HUES64 (cell line): ENCODE data around the gene ST14.

Experiments
- H3K27ac ChIP-seq: 2 replicates; pipeline ENCODE4 v1.7.0; 2013; ENCODE audit warnings: low read depth, low read length, inconsistent platforms
- H3K27me3 ChIP-seq: 2 replicates; pipeline ENCODE4 v1.6.1; 2013; ENCODE audit warnings: mild to moderate bottlenecking, low read length; ENCODE audit not compliant: insufficient read depth
- H3K36me3 ChIP-seq: 2 replicates; pipeline ENCODE4 v1.6.1; 2013; ENCODE audit warnings: mild to moderate bottlenecking, low read length; ENCODE audit not compliant: insufficient read depth
- H3K4me1 ChIP-seq: 2 replicates; pipeline ENCODE4 v1.6.1; 2013; ENCODE audit warnings: mild to moderate bottlenecking, low read length, moderate library complexity; ENCODE audit not compliant: insufficient read depth
- H3K4me3 ChIP-seq: 2 replicates; pipeline ENCODE4 v1.5.1; 2013; ENCODE audit warnings: mild to moderate bottlenecking, low read length, moderate library complexity
- H3K9ac ChIP-seq: 2 replicates; pipeline ENCODE4 v1.6.1; 2013; ENCODE audit warnings: mild to moderate bottlenecking, low read depth, low read length
- H3K9me3 ChIP-seq: 2 replicates; pipeline ENCODE4 v1.6.1; 2013; ENCODE audit warnings: low read depth, low read length; ENCODE audit not compliant: insufficient read depth
- WGBS: fragments of 150-250, 120-280 bp; methylation state at CpG from one replicate; pipeline ENCODE4 v1.1.7; 2013; ENCODE audit warnings: missing lambda C conversion rate; 5-methylcytosine and 5-hydroxymethylcytosine counted together

Gene ST14

DNA sequence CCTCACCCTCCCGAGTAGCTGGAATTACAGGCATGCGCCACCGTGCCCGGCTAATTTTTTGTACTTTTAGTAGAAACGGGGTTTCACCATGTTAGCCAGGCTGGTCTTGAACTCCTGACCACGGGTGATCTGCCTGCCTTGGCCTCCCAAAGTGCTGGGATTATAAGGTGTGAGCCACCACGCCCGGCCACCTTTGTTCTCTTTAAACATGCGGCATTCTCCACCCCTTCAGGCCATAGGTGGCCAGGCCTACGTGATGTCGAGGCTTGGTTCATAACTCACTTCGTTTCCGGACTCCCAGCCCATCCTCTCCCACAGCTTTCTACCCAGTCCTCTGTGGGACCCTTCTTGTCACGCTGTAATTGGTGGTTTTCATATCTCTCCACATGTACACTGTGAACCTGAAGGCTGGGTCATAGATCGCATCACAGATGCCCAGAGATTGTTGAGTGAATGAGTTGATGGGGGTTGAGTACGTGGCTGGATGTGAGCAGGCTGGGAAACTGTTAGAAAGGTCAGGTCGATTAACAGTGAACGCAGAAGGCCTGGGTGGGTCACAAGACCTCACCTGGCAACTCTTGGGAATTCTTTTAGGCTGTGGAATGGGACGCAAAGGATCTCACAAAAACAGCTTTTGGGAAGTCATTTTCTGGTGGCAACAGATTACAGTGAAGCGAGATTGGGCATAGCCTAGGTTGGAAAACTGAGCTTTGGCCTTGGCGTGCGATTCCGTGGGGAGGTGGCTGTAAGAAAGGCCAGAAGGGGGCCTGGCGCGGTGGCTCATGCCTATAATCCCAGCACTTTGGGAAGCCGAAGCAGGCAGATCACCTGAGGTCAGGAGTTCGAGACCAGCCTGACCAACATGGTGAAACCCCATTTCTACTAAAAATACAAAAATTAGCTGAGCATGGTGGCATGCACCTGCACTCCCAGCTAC is 44.5 kb downstream of the ST14 start:
- no peaks in the 10 kb centered on the region for H3K9me3 ChIP-seq
- WGBS = 95% methylated on average over 27 of the region's 27 CpGs
- H3K36me3 ChIP-seq = peaks cover 2% of the 10 kb centered on the region; the same call in 1 of the 2 replicates
- no peak overlapping the region for H3K27ac ChIP-seq
- no peak overlapping the region for H3K4me3 ChIP-seq
- no peaks in the 10 kb centered on the region for H3K4me1 ChIP-seq
- H3K27me3 ChIP-seq = no peaks in the 10 kb centered on the region
- H3K9ac ChIP-seq = no peak overlapping the region

DNA sequence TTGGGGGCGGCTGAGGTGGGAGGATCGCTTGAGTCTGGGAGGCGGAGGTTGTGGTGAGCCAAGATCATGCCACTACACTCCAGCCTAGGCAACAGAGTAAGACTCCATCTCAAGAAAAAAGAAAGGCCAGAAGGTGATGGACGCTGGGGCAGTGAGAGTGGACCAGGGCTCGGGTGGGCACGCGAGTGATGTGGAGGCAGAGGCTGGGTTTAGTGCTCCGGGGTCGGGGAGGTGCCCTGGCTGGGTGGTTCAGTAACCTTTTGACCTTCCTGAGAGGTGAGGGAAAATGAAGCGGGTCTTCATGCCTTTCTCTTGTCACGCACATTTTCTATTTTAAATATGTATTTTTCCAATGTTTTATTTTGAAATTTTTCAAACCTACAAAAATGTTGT is 45.1 kb downstream of the ST14 start:
- Histone ChIP-seq H3K4me1 (no peaks in the 10 kb centered on the region), H3K9ac (no peak overlapping the region), H3K4me3 (no peak overlapping the region), H3K27me3 (no peaks in the 10 kb centered on the region), H3K36me3 (peaks cover 2% of the 10 kb centered on the region; the same call in 1 of the 2 replicates), H3K27ac (no peak overlapping the region), H3K9me3 (no peaks in the 10 kb centered on the region)
- WGBS = 93% methylated on average over 9 of the region's 11 CpGs

DNA sequence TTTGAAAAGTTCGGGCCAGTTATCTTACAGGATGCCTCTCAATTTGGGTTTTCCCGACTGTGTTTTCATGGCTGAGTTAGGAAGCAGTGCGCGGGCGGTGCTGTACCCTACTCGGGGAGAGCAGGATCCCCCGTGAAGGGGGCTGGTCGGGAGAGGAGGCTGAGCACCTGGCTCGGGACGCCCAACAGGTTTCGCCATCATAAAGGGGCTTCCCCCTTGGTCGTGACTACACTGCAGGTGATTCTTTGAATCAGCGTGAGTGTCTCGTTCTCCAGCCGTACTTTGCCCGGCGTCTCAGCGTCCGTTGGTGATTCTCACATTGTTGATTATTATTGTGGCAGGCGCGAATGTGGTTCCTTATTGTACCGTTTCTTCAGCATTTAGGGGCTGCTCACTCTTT is 46.6 kb downstream of the ST14 start:
- Histone ChIP-seq H3K27ac (no peak overlapping the region), H3K4me3 (no peak overlapping the region), H3K9ac (no peak overlapping the region)

DNA sequence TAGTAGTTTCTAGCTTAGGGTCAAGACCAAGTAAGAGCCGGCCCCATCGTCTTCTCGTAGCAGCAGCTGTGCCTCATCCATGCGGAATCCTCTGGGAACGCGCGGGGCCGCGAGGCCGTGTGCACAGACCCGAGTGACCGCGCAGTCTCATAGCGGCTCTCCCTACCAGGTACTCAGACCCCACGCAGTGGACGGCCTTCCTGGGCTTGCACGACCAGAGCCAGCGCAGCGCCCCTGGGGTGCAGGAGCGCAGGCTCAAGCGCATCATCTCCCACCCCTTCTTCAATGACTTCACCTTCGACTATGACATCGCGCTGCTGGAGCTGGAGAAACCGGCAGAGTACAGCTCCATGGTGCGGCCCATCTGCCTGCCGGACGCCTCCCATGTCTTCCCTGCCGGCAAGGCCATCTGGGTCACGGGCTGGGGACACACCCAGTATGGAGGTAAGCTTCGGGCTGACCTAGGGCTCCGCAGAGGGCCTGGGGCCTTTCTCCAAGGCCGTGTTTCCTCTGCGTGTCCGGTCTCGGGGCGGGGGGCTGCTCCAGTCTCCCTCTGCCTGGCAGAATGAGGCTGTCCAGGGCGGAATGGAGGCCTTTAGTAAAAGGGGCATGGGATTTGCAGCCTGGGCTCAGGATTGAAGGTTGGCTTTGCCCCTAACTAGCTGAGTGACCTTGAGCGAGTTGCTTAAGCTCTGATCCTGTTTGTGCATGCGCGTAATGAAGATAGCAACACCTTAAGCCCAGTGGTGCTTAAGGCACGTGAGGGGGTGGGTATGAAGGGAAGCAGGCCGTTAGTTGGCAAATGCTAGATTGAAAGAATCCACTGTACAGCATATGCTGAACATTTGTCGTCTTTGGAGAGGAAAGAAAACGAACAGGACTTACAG is 48.9 kb downstream of the ST14 start:
- H3K9me3 ChIP-seq = no peaks in the 10 kb centered on the region
- no peak overlapping the region for H3K4me3 ChIP-seq
- WGBS = 95% methylated on average over 45 of the region's 45 CpGs
- peaks cover 3% of the 10 kb centered on the region; the same call in 1 of the 2 replicates for H3K27me3 ChIP-seq
- H3K36me3 ChIP-seq = no peaks in the 10 kb centered on the region
- no peak overlapping the region for H3K27ac ChIP-seq
- H3K4me1 ChIP-seq = no peaks in the 10 kb centered on the region
- no peak overlapping the region for H3K9ac ChIP-seq

More for the DNA sequence above, 46.6 kb downstream of the ST14 start:
- WGBS = 92% methylated on average over 22 of the region's 22 CpGs
- peaks cover 2% of the 10 kb centered on the region; the same call in 1 of the 2 replicates for H3K36me3 ChIP-seq
- no peaks in the 10 kb centered on the region for H3K27me3 ChIP-seq
- H3K4me1 ChIP-seq = no peaks in the 10 kb centered on the region
- no peaks in the 10 kb centered on the region for H3K9me3 ChIP-seq

DNA sequence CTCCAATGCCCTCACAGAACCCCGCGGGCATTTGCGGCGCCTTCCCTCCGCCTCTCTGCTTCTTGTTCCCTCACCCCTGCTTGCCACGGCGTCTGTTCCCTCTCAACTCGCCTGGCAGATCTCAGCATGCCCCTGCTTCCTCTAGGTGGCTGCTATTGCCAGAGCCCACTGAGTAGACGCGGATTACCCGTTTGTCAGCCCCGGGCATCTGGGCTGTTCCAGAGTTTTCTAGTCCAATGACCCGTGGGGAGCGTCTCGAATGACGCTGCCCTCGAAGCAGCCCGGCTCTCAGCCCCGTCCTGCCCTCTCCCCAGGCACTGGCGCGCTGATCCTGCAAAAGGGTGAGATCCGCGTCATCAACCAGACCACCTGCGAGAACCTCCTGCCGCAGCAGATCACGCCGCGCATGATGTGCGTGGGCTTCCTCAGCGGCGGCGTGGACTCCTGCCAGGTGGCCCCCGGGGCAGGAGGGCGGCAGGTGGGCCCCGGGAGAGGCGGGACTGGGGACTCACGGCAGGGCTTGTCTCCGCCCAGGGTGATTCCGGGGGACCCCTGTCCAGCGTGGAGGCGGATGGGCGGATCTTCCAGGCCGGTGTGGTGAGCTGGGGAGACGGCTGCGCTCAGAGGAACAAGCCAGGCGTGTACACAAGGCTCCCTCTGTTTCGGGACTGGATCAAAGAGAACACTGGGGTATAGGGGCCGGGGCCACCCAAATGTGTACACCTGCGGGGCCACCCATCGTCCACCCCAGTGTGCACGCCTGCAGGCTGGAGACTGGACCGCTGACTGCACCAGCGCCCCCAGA is 49.7 kb downstream of the ST14 start:
- Histone ChIP-seq H3K4me1 (no peaks in the 10 kb centered on the region), H3K9me3 (no peaks in the 10 kb centered on the region), H3K4me3 (no peak overlapping the region), H3K27ac (no peak overlapping the region), H3K9ac (no peak overlapping the region), H3K36me3 (no peaks in the 10 kb centered on the region), H3K27me3 (peaks cover 3% of the 10 kb centered on the region; the same call in 1 of the 2 replicates)
- 93% methylated on average over 53 of the region's 53 CpGs for WGBS

DNA sequence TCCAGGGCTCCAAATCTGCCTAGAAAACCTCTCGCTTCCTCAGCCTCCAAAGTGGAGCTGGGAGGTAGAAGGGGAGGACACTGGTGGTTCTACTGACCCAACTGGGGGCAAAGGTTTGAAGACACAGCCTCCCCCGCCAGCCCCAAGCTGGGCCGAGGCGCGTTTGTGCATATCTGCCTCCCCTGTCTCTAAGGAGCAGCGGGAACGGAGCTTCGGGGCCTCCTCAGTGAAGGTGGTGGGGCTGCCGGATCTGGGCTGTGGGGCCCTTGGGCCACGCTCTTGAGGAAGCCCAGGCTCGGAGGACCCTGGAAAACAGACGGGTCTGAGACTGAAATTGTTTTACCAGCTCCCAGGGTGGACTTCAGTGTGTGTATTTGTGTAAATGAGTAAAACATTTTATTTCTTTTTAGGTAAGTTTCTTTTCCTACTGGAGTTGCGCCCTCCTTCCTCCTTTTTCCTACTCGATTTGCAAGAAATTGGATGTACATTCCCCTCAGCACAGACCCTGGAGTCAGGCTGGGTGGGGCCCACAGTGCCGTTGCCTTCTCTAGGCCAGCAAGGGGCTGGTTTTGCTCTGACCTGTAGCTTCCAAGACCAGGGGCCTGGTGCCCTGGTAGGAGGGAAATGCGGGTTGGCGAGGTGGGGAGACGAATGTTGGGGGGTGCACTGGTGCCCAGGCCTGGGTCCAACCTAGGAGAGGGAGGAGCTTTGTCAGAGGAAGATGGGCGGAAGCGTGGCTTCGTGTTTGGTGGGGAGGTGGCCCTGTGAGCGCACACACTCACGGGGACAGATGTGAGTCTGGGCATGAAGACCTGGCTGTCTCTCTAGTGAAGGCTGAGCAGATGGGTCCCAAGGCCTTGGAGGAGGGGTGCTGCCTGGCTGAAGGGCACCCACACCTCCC is 50.6 kb downstream of the ST14 start:
- Histone ChIP-seq H3K27me3 (peaks cover 3% of the 10 kb centered on the region; the same call in 1 of the 2 replicates), H3K27ac (no peak overlapping the region), H3K9ac (no peak overlapping the region), H3K36me3 (no peaks in the 10 kb centered on the region), H3K4me1 (no peaks in the 10 kb centered on the region), H3K4me3 (no peak overlapping the region), H3K9me3 (no peaks in the 10 kb centered on the region)
- WGBS = 94% methylated on average over 23 of the region's 23 CpGs

DNA sequence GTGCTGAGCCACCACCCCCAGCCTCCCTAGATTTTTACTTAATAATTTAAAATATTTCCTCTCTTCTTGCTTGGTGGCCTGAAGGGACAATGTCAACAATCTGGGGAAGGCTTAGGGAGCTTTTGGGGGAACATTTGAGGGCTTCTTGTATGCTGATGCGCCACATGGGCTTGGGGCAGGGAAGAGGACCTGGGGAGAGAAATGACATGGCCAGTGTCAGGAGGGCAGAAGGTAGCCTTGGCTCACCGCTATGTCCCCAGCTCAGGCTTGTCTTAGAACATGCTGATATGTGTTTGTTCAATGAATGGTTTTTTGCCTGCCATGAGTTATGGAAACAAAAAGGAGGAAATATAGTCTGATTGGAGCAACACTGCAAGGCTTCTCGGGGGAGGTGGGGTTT is 51.6 kb downstream of the ST14 start:
- Histone ChIP-seq H3K27me3 (peaks cover 3% of the 10 kb centered on the region; the same call in 1 of the 2 replicates), H3K27ac (no peak overlapping the region), H3K9ac (no peak overlapping the region), H3K4me1 (no peaks in the 10 kb centered on the region), H3K4me3 (no peak overlapping the region), H3K9me3 (no peaks in the 10 kb centered on the region), H3K36me3 (no peaks in the 10 kb centered on the region)
- WGBS = 92% methylated on average over 3 of the region's 3 CpGs

DNA sequence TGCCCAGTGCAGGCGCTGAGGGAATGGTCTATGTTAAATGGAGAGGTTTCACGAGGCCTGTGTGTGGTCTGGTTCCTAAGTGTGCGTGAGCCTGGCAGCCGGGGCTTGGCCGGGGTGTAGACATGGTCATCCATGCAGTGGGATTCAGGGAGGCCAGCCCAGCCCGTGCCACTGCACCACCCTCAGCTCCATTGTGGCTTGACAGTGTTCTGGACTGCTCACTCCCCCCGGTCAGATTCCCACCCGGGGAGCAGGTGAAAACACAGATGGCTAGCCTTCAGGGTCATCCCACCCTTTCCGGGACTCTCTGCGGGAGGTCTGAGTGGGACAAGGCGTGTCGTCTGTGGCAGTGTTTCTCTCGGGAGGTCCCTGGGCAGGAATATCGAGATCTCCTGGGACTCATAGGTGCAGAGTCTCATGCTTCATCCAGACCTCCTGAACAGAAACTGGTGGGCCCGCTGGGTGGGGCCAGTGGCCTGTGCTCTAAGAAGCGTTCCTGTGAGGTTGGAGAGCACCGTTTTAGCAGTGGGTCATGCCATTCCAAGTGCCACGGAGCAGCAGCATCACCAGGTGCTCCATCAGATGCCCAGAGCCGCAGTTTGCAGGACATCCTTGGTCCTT is 52.3 kb downstream of the ST14 start:
- Histone ChIP-seq H3K9me3 (no peaks in the 10 kb centered on the region), H3K36me3 (no peaks in the 10 kb centered on the region), H3K9ac (no peak overlapping the region), H3K4me3 (no peak overlapping the region), H3K27ac (no peak overlapping the region), H3K4me1 (no peaks in the 10 kb centered on the region), H3K27me3 (peaks cover 3% of the 10 kb centered on the region; the same call in 1 of the 2 replicates)
- 94% methylated on average over 19 of the region's 19 CpGs for WGBS

DNA sequence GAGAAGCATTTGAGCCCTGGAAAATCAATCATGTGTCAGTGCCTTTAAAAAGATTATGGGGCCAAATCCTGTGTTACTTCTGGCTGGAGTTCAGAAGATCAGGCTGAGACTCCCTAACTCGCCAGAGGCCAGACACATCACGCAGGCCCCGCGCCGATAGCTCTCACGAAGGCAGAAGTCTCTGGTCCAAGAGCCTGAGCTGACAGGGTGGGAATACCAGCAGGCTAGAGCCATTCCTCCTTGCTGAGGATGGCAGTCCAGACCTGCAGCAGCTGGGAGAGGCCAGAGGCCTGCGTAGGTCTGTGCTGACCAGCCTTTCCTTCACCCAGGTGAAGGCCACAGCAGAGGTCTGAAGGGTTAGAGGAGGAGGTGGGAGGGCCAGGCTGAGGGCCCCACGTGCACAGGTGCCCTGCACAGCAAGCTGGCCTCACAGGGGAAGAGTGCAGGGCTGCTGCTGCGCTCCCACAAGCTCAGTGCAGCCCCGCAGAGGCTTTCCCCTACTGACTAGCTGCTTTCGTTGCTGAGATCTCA is 52.9 kb downstream of the ST14 start:
- 86% methylated on average over 11 of the region's 11 CpGs for WGBS
- Histone ChIP-seq H3K27me3 (peaks cover 3% of the 10 kb centered on the region; the same call in 1 of the 2 replicates), H3K36me3 (no peaks in the 10 kb centered on the region), H3K4me3 (no peak overlapping the region), H3K4me1 (peaks cover 6% of the 10 kb centered on the region), H3K9ac (no peak overlapping the region), H3K27ac (no peak overlapping the region), H3K9me3 (no peaks in the 10 kb centered on the region)
